ENCODE results near the gene LAPTM4A.

DNA sequence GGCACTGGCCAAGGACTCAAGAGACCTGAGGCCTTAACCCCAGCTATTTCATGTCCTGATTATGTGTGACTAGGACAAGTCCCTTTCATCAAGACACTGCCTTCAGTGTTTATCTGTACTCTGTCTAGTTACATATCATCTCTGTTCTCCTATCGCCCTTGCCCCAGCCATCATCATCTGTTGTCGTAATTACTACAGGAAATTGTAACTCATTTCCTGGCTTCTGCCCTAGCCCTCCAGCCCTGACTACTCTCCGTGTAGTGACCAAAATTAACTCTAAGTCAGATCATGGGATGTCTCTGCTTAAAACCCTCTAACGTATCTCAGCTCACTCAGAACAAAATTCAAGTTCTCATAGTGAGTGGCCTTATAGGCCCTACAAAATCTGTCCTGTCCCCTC lies 49.3 kb upstream of the LAPTM4A start:
- TF ChIP-seq, protein P1, sequence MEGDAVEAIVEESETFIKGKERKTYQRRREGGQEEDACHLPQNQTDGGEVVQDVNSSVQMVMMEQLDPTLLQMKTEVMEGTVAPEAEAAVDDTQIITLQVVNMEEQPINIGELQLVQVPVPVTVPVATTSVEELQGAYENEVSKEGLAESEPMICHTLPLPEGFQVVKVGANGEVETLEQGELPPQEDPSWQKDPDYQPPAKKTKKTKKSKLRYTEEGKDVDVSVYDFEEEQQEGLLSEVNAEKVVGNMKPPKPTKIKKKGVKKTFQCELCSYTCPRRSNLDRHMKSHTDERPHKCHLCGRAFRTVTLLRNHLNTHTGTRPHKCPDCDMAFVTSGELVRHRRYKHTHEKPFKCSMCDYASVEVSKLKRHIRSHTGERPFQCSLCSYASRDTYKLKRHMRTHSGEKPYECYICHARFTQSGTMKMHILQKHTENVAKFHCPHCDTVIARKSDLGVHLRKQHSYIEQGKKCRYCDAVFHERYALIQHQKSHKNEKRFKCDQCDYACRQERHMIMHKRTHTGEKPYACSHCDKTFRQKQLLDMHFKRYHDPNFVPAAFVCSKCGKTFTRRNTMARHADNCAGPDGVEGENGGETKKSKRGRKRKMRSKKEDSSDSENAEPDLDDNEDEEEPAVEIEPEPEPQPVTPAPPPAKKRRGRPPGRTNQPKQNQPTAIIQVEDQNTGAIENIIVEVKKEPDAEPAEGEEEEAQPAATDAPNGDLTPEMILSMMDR (IDR thresholded peaks at IDR 0.05) = no peak
- TF ChIP-seq POLR2A (IDR thresholded peaks at IDR 0.05; ENCODE audit: low read length) (no peak), JUN (IDR thresholded peaks at IDR 0.05) (no peak), E2F6 (IDR thresholded peaks at IDR 0.05; ENCODE audit: borderline replicate concordance, low read depth) (no peak), FOSB (CRISPR knock-in tag; IDR thresholded peaks at IDR 0.05) (no peak)

All from A549 (cell line).